HG03045 (cell line): ENCODE measurements around the gene RPS24.

ENCODE experiments used
- ATAC-seq: cut with Tn5 transposase; IDR thresholded peaks from one replicate; pipeline ENCODE4 v1.9.1; 2021; ENCODE audit warnings: mild to moderate bottlenecking, moderate library complexity; ENCODE audit not compliant: unreplicated experiment

The RPS24 gene

DNA sequence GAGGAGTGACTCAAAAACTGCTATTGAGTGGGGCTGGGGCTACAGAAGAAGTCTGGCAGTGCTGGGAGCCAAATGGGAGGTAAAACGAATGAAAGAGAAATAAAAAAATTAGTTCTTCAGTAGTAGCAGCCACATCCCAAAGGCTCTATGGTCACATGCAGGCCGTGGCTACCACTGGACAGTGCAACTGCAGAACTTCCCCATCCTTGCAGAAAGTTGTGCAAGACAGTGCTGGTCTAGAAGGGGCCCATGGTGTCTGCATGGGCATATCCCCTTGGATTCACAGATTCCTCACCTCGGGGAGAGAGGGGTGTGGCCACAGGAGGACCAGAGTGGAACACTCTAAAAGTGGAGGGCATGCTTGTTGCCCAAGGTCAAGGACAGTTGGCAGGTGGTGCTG is 47.6 kb downstream of the RPS24 start:
- ATAC-seq: no peak

DNA sequence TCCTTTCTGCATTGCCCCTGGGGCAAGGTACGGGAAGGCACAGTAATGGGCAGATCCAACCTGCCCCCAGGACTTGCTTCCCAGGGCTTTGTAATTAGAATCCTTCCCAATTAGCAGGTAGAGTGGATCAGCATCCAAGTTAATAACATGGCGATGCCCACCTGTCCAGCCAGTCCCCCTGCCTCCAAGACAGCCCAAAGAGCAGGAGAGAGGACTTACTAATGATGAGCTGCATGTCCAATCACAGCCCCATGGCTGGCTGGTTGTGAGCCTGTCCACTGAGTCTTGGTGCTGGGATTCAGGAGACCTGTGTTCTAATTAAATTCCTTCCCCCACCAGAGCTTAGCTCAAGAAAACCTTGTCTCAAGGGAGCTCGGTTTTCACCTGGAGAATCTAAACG is 49.0 kb downstream of the RPS24 start:
- ATAC-seq: no peak
